HL-60 (cell line): Measurements from ENCODE around the gene ATE1.

Experiments
- DNase-seq, 2 experiments: peaks; one replicate each; pipeline ENCODE4 v3.0.0-alpha.2; 2010 to 2020; ENCODE audit warnings: low read depth in 1 of 2, low spot score in 1 of 2
- H3K27ac ChIP-seq: fragments of 250-450 bp; sonication (Bioruptor Pico); replicated peaks from 2 replicates; pipeline ENCODE4 v1.5.1; 2020; ENCODE audit warnings: mild to moderate bottlenecking, moderate library complexity
- H3K27me3 ChIP-seq: fragments of 250-450 bp; sonication (Bioruptor Pico); 2 replicates; pipeline ENCODE4 v1.5.1; 2021; ENCODE audit warnings: mild to moderate bottlenecking, moderate library complexity; ENCODE audit not compliant: insufficient read depth, poor library complexity, severe bottlenecking
- H3K4me3 ChIP-seq: replicated peaks from 2 replicates; pipeline ENCODE4 v1.5.1; 2011; ENCODE audit warnings: mild to moderate bottlenecking, control low read depth, low read length; ENCODE audit not compliant: insufficient read depth
- GABPA ChIP-seq: IDR thresholded peaks from 2 replicates; pipeline ENCODE4 v1.6.1; 2012; ENCODE audit warnings: low read depth
- POLR2AphosphoS5 ChIP-seq: IDR thresholded peaks from 2 replicates; pipeline ENCODE4 v1.6.1; 2012; ENCODE audit warnings: low read depth
- SPI1 ChIP-seq: IDR thresholded peaks from 2 replicates; pipeline ENCODE4 v1.6.1; 2012; ENCODE audit warnings: low read depth, mild to moderate bottlenecking, borderline replicate concordance
- long read RNA-seq: library from polyadenylated mRNA; unstranded; transcript quantifications from one replicate; pipeline ENCODE4 v2.0.0, GENCODE V29; 2020
- TF ChIP-seq, protein P1 (sequence below): IDR thresholded peaks from 2 replicates; pipeline ENCODE4 v1.6.1; 2012; ENCODE audit warnings: low read depth; ENCODE audit not compliant: insufficient replicate concordance
- TF ChIP-seq, protein P2 (sequence below): IDR thresholded peaks from one replicate; pipeline ENCODE4 v1.5.1; 2011; ENCODE audit warnings: low read length, control low read depth, inconsistent platforms; ENCODE audit not compliant: insufficient read depth

Gene ATE1
- long read RNA-seq, full-length matches to known transcripts = 39 of 75 reads
- long read RNA-seq, partial matches to known transcripts = 9 of 75 reads
- long read RNA-seq, other reads (novel, unspliced or antisense) = 27 of 75 reads

DNA sequence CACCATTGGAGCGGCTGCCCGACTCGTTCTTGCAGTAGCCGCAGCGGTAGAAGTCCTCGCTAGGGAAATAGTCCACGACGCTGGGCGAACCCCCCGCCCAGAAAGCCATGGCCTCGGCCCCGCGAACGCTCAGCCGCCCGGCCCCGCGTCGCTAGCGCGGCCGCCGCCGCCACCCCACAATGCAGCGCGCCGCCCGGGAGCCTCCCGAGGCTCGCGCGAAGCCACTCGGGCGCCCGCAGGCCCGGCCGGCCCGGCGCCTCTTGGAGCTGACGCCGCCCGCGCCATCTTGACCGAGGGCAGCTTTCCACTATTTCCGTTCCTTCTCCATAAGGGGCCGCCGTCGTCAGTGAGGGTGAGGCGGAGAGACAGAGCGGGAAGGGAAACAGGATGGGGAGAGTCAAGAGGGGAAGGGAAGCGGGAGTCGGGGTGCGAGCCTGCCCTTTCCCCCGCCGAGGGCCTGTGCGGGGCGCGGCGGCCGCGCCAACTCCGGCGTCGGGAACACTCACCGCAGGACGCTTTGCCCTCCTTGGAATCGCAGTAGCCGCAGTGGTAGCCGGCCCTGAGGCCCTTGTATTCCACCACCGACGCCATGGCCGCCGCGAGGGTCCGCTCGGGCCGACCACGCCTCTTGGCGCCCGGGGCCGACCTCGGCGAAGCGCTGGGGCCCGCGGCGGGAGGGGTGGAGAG lies at the start of gene ATE1:
ATE1 (minus strand) TSS at position 191 of the 687 bp plus-strand sequence; CDS start at position 109, 82 bp downstream.
- TF ChIP-seq, protein P1, sequence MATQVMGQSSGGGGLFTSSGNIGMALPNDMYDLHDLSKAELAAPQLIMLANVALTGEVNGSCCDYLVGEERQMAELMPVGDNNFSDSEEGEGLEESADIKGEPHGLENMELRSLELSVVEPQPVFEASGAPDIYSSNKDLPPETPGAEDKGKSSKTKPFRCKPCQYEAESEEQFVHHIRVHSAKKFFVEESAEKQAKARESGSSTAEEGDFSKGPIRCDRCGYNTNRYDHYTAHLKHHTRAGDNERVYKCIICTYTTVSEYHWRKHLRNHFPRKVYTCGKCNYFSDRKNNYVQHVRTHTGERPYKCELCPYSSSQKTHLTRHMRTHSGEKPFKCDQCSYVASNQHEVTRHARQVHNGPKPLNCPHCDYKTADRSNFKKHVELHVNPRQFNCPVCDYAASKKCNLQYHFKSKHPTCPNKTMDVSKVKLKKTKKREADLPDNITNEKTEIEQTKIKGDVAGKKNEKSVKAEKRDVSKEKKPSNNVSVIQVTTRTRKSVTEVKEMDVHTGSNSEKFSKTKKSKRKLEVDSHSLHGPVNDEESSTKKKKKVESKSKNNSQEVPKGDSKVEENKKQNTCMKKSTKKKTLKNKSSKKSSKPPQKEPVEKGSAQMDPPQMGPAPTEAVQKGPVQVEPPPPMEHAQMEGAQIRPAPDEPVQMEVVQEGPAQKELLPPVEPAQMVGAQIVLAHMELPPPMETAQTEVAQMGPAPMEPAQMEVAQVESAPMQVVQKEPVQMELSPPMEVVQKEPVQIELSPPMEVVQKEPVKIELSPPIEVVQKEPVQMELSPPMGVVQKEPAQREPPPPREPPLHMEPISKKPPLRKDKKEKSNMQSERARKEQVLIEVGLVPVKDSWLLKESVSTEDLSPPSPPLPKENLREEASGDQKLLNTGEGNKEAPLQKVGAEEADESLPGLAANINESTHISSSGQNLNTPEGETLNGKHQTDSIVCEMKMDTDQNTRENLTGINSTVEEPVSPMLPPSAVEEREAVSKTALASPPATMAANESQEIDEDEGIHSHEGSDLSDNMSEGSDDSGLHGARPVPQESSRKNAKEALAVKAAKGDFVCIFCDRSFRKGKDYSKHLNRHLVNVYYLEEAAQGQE = peak; percentile 54
- TF ChIP-seq GABPA (peak; percentile 87), POLR2AphosphoS5 (peak; percentile 81; the same call in 1 of the 2 replicates), SPI1 (peak; percentile 15; the same call in 1 of the 2 replicates)
- TF ChIP-seq, protein P2, sequence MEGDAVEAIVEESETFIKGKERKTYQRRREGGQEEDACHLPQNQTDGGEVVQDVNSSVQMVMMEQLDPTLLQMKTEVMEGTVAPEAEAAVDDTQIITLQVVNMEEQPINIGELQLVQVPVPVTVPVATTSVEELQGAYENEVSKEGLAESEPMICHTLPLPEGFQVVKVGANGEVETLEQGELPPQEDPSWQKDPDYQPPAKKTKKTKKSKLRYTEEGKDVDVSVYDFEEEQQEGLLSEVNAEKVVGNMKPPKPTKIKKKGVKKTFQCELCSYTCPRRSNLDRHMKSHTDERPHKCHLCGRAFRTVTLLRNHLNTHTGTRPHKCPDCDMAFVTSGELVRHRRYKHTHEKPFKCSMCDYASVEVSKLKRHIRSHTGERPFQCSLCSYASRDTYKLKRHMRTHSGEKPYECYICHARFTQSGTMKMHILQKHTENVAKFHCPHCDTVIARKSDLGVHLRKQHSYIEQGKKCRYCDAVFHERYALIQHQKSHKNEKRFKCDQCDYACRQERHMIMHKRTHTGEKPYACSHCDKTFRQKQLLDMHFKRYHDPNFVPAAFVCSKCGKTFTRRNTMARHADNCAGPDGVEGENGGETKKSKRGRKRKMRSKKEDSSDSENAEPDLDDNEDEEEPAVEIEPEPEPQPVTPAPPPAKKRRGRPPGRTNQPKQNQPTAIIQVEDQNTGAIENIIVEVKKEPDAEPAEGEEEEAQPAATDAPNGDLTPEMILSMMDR = no peak
- peak within 1 kb of the TSS; percentile 85 for H3K4me3 ChIP-seq
- DNase-seq = peak; percentile 81 to 92

DNA sequence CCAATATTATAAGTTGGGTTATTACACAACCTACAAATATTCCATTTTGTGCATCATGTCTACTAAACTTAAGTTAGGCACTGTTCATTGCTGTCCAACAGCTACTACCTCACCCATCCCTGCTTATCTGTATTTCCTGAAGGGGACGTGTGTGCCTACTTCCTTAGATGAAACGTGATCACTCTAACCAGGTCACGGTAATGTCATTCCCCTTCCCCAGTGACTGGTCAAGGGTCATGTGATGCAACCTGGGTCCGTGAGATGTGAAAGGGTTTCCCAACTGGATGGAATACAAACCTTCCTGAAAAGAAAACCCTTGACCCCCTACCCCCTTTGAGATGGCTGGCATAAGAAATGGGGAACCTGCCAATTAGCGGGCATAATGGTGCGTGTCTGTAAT lies 48.8 kb upstream of the ATE1 start:
- TF ChIP-seq SPI1 (no peak), POLR2AphosphoS5 (no peak), GABPA (no peak)
- TF ChIP-seq, protein P1 = no peak
- TF ChIP-seq, protein P2 = no peak
- Histone ChIP-seq H3K27ac (no peak overlapping the region), H3K27me3 (no peaks in the 10 kb centered on the region), H3K4me3 (no peak overlapping the region)
- no peak for DNase-seq

More for the DNA sequence above, at the start of gene ATE1:
- H3K27ac ChIP-seq = peak within 1 kb of the TSS; percentile 93
- no peaks in the 10 kb centered on the region for H3K27me3 ChIP-seq

DNA sequence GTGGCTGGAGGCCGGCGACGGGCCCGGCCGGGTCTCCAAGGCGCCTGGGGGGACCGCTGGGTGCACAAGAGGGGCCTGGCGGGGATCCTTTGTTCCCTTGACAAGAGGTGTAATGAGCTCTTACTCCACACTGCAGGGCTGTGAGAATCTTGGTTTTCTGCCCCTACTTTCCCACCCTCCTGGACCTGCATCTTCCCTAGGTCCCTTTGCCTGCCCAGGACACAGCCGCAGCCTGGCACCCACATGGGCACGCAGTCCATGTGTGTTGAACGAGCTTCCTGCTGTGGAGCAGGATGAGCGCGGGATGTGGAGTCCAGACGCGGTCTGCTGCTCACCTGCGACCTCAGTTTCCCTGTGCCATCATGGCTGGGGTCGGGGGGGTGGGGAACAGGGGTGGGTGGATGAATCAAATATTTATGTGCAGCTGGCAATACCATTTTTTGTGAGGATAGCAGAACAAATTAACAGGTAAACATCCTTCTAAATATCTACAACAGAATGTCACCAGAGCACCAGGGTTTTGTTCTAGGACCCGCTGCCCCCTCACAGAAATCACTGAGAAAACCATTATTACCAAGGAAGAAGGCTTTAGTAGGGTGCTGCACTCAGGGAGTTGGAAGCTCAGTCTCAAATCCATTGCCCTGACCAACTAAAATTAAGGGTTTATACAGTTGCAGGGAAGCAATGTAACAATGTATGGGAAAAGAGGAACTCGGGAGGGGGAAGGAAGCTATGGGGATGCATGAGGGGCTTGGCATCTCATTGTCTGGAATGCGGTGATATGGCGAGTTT lies 47.7 kb upstream of the ATE1 start:
- Histone ChIP-seq H3K27me3 (no peaks in the 10 kb centered on the region), H3K27ac (peak overlapping the region; percentile 78), H3K4me3 (peak overlapping the region; percentile 83)
- TF ChIP-seq, protein P1 = no peak
- TF ChIP-seq SPI1 (peak; percentile 25; the same call in 1 of the 2 replicates), POLR2AphosphoS5 (no peak)
- no peak for DNase-seq
